GM21528 (cell line): ENCODE data around the gene RCOR1.
A peak's percentile ranks its signal among the peaks of the same experiment; 100 is the strongest.
"Not testable (repeated sequence)": the region's sequence is repeated elsewhere in the genome, so short reads cannot be mapped to it uniquely, and the experiment has no call there.

ENCODE experiments used
- ATAC-seq: cut with Tn5 transposase; IDR thresholded peaks from one replicate; pipeline ENCODE4 v1.9.1; 2021; ENCODE audit warnings: mild to moderate bottlenecking, moderate library complexity; ENCODE audit not compliant: unreplicated experiment, low FRiP score

Gene RCOR1

DNA sequence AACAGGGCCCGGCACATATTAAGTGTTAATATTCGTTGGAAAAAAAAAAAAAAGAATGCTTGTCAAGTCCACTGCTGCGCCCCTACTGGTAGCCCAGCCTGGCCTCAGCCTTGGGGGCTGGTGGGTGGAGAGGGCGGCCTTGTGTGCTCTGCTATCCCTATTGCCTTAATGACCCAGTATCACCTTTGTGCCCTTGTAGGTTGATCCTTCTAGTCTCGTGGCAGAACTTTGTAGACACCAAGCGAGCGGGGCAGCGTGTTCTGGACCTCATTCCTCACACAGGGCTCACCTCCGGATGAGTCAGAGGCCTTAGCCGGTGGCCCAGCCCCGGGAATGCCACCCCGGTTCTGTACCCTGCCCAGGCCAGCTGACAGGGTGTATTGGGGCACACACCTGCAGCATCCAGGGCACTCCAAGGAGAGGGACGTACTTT, 1.8 kb upstream of the RCOR1 start:
- no peak for ATAC-seq

GRCh38 chr14:102591372-102591943, 991 bp upstream of the RCOR1 start:
- peak; percentile 9 for ATAC-seq

DNA sequence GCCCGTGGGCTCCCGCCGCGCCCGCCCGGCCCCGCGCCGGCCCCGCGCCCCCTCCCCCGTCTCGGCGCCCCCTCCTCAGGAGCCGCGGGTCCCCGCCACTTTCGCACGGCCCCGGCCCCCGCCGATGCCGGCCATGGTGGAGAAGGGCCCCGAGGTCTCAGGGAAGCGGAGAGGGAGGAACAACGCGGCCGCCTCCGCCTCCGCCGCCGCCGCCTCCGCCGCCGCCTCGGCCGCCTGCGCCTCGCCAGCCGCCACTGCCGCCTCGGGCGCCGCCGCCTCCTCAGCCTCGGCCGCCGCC, 263 bp downstream of the RCOR1 start:
- peak; percentile 17 for ATAC-seq

DNA sequence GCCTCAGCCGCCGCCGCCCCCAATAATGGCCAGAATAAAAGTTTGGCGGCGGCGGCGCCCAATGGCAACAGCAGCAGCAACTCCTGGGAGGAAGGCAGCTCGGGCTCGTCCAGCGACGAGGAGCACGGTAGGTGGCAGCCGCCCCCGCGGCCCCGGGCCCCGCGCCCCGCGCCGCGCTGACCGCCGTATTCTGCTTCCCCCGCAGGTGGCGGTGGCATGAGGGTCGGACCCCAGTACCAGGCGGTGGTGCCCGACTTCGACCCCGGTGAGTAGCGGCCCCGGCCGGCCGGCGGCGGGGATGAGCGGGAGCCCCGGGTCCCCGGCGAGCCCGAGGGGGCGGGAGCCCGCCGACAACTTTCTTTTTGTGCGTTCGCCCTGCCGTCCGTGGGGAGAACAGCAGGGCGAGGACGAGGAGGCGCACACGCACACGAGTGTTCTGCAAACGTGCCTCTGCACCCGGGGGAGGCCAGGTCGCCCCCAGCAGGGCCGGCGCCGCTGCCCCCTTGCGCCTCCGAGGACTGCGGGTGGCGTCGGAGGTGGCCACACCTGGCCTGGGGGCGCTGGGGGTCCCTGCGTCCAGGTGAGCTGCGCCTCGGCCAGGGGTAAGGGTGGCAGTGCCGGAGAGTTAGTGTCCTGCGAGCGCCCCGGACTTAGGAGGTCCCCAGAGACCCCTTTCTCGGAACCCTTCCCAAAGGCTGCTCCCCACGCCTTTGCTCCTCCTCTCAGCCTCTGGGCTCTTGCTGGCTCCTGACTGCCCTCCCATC, 794 bp downstream of the RCOR1 start:
- ATAC-seq: peak; percentile 21

- no peak for ATAC-seq
Measured at GRCh38 chr14:102593825-102594137, 1.3 kb downstream of the RCOR1 start.

DNA sequence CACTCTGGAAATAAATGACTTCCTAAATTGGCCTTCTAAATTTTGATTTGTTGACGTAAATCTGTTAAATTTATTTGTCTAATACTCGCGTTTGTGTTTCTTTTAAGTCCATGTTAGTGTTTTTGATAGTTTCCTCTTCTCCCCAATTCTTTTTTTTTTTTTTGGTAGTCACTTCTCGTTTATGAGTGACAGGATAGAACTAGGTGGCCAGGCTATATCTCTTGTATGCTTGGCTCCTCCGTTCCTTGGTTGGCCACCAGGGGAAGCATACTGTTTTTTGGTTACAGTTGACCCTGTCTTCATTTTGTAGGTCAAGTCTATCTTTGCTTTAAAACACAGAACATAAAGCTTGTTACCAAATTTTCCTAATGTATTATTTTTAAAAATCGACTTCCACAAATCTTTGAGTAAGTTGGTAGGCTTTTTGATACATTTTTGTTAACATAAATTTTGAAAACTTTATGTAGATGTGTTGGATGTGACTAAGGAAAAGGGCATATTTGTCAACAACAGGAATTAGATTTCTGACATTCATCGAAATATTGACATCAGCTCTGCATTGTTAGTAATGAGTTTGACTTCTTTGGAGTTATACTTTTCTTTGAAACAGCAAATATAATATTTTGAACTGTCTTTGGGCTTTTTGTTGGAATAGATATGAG, 2.2 kb downstream of the RCOR1 start:
- ATAC-seq: no peak

- no peak for ATAC-seq
Measured at GRCh38 chr14:102601378-102601925, 9.0 kb downstream of the RCOR1 start.

DNA sequence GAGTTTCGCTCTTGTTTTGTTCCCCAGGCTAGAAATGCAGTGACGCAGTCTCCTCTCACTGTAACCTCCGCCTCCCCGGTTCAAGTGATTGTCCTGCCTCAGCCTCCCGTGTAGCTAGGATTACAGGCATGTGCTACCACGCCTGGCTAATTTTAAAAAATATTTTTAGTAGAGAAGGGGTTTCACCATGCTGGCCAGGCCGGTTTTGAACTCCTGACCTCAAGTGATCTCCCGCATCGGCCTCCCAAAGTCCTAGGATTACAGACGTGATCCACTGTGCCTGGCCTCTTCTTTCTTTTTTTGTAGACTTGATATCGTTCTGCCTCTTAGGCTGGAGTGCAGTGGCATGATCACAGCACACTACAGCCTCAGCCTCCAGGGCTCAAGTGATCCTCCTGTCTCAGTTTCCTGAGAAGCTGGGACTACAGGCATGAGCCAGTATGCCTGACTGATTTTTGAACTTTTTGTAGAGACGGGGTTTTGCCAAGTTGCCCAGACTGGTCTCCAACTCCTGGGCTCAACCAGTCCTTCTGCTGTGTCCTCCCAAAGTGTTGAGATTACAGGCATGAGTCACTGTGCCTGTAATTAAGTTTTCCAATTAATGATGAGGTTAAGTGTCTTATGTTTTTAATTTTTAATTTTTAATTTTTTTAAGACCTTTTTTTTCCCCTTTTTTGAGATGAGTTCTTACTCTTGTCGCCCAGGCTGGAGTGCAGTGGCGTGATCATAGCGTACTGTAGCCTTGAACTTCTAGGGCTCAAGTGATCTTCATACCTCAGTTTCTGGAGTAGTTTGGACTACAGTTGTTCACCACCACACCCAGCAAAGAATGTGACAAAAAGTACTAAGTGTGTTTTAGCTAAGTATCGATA, 10.2 kb downstream of the RCOR1 start:
- no peak for ATAC-seq

DNA sequence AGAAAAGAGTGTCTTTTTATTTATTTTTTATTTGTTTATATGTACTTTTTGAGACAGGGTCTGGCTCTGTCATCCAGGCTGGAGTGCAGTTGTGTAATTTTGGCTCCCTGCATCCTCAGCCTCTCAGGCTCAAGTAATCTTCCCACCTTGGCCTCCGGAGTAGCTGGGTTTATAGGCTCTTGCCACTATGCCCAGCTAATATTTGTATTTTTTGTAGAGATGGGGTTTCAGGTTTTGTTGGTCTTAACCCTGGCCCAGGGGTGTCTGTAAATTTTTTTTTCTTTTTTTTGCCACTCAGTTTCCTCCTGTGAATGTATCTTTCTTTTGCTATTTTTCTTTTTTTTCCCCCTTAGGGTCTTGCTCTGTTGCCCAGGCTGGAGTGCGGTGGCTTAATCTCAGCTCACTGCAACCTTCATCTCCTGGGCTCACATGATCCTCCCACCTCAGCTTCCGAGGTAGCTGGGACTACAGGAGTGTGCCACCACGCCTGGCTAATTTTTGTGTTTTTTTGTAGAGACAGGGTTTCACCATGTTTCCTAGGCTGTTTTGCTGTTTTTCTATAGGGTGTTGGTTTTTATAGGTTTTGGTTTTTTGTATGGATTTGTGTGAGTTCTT, 11.0 kb downstream of the RCOR1 start:
- ATAC-seq: no peak

DNA sequence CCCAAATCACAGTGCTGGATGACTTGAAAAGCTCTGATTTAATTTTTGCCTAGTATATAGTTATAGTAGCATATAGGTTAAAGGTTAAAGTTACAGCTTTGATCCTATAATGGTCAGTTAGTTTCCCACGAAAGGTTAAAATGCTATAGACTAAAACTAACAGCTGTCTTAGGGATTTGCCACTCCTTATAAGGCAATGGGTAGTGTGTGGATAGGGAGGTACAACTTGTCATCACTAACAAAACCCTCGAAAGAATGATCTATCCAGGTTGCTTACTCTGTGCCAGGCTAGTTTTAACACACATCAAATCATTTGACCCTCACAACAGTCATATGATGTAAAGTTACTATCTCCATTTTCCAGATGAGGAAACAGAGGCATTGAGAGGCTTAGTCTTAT, 11.7 kb downstream of the RCOR1 start:
- ATAC-seq: no peak

DNA sequence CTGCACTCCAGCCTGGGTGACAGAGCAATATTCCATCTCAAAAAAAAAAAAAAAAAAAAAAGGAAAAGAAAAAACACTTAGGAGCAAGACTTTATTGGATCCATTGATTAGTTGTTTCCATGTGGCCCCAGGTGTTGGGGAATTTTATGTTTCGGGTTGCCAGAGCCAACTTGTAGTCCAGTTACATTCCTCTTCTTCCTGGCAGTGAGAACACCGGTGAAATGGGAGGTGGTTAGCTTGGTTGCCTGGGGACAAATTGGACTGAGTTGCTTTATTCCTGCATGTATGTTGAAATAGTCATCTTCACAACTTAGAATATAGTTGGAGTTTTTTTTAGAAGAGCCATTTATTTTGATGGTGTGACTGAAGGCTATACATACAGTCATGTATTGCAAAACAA, 12.6 kb downstream of the RCOR1 start:
- no peak for ATAC-seq

GRCh38 chr14:102606296-102606695, 13.8 kb downstream of the RCOR1 start:
- ATAC-seq: peak; percentile 44

DNA sequence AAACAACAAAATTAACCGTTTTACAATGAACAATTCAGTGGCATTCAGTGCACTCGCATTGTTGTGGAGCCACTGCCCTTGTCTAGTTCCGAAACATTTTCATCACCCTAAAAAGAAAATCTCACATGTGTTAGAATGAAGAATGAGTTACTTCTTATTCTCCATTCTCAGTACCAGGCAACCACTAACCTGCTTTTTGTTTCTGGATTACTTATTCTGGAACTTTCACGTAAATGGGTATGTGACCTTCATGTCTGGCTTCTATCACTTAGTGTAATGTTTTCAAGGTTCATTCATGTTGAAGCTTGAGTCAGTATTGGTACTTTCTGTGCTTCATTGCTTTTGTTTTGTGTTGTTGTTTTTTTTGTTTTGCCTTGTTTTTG, 15.6 kb downstream of the RCOR1 start:
- ATAC-seq: peak; percentile 41

- no peak for ATAC-seq
Measured at GRCh38 chr14:102610968-102611811, 18.7 kb downstream of the RCOR1 start.

GRCh38 chr14:102616318-102616717, 23.9 kb downstream of the RCOR1 start:
- ATAC-seq: no peak

GRCh38 chr14:102616799-102617198, 24.4 kb downstream of the RCOR1 start:
- ATAC-seq: no peak

GRCh38 chr14:102619012-102619411, 26.6 kb downstream of the RCOR1 start:
- not testable (repeated sequence) for ATAC-seq

- no peak for ATAC-seq
Measured at GRCh38 chr14:102620413-102620812, 28.0 kb downstream of the RCOR1 start.

DNA sequence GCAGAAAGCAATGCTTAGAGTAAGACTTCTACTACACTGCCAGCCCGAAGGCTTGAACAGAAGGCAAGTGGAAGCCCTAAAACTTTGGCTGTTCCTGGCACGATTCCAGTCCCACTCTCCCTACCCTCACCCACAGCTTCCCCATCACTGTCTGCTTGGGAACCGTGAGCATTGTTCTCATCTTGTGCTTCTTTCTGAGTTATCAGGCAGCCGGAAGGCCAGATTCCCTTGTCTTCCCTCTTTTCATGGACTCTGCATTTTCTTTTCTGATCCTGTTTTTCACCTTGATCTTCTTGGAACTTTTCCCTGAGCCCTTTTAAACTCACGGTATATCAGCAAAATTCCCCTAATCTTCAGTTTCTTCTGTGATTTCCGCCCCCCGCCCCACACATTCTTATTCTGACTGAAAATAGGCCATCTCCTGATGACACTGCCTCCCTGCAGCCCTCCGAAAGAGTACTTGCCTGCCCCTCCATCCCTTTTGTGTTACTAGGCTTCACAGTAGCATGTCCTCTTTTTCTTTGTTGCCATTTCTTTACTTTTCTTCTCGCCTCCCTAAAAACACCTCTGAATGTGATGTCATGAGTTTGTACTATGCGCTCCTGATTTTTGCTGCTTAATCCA, 29.9 kb downstream of the RCOR1 start:
- no peak for ATAC-seq
